IPS DF 4.7 (cell line): ENCODE results near the gene AIG1.

Experiments used
- DNase-seq: peaks from one replicate; pipeline ENCODE4 v3.0.0-alpha.2; 2013; ENCODE audit warnings: low spot score; ENCODE audit errors: extremely low read depth

The AIG1 gene

GRCh38 chr6:143193571-143194094 lies 132.9 kb downstream of the AIG1 start:
- no peak for DNase-seq

- no peak for DNase-seq
Observed at GRCh38 chr6:143194095-143194589, 133.5 kb downstream of the AIG1 start.

DNA sequence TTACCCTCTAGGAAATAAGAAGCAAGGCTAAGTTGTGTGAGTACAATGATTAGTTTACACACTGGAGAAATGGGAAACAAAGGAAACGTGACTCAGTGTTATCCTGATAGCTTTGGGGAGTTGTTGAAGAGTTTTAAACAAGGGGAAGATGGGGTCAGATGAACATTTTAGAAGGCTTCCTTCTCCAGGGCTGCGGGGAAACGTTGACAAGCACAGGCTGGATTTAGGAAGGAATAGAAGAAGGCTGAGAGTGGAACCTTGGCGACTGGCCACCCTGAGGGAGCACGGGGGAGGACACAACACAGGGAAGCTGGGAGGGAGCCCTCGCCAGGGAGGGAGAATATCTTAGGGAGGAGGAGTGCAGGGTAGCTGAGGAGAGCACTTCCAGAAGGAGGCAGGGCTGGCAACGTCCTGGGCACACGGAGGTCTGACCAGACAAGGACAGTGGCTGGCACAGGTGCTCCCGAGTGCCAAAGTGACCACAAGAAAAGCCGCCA lies 134.7 kb downstream of the AIG1 start:
- no peak for DNase-seq

DNA sequence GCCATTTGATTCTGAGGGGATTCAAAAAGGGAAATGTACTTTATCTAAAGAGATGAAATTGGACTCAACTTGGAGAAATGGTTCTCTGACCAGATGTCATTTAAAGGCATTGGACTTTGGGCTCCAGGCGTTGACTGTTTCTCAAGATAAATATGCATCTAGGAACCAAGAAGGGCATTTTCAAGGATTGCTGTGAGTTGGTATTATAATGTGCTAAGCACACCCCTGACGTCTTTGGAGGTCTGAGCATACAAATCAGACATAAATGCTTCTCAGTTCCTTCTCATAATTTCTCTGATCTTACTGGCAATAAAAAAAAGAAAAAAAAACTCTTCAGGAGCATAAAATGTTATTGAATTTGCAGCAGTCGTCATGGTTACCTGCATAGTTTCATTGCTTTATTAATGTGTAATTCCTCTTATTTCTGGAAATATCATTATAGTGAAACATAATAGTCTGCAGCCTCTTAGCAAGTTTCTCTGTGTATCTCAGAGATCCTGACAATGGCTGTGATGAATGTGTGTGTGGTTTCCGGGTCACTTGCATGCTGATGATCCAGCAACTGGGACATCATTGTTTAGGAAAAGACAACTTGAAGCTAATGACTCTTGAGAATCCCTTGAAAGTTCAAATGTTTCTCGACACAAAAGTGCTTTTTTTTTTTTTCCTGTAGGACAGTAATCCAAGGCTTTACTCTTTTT lies 136.0 kb downstream of the AIG1 start:
- no peak for DNase-seq

DNA sequence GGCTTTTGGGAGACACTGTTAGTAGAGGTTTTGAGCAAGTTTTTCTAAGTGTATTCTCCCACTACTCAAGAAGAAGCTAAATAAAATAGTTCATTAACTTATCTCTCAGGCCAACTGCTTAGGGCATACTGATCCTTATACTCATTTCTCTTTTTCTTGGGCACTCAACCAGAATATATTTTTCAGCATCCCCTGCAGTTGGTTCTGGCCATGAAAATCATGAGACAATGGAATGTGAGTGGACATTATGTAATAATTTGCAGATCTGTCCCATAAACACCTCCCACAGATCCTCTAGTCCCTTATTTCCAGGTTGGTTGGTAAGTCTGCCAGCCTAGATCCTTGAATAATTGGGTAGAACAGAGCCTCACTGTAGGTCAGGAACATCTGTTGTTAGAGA lies 136.7 kb downstream of the AIG1 start:
- DNase-seq: no peak

DNA sequence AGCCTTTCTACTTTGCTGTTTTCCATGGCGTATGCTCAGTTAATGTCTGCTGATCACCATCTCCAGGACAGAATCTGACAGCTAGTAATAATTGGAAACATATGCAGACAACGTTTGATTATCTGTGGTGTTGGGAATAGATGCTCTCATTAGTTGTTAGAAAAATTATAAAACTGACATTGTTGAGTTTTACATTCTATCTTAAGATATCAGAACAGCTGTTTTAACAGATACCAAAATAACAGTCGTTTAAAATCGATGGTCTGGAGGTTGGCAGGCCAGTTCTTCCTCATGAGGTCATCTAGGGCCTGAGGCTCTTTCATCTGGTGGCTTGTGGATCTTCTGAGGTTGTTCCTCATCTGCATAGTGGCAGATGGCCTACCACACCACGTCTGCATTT lies 137.6 kb downstream of the AIG1 start:
- no peak for DNase-seq

- DNase-seq: no peak
Observed at GRCh38 chr6:143199291-143199690, 138.6 kb downstream of the AIG1 start.

DNA sequence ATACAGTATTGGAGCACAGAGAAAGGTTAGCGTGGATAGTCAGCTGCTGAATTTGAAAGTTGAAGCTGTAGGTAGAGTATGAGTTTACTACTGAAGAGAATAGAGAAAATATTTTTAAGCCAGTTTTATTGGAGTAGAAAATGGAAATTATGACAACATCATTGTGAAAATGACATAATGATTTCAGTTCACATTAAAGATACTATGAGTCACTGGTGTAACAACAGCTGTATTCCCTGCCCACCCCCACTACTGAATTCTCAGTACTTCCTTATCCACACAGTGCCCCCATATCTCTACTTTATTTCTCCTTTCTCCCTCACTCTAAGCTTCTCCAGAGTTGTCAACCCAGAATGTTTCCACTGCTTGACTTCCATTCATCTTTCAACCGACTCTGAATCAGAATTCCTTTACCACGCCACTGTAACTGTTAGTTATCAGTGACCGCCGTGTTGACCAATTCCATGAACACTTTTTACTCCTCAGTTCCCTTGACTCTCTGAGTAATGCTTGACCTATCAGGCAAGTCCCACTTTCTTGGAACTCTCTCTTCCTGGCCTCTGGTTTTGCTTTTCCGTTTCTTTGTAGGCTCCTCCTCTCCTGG lies 139.6 kb downstream of the AIG1 start:
- DNase-seq: no peak

DNA sequence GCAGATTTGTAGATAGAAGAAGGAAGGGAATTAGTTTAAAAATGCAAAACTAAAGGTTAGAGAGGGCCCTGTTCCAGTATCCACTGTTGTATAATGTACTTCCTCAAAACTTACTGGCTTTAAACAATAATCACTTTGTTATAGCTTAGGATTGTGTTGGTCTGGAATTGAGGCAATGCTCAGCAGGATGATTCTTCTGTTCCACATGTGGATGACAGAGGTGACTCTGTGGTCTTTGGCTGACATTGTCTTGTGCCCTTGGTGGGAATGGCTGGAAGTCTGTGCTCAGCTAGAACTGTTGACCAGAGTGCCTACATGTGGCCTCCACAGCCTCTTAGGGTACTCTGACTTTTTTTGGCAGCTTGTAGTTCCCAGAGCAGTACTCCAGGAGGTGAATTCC lies 143.4 kb downstream of the AIG1 start:
- no peak for DNase-seq

- DNase-seq: no peak
Observed at GRCh38 chr6:143205131-143205535, 144.4 kb downstream of the AIG1 start.

GRCh38 chr6:143205585-143205984 lies 144.9 kb downstream of the AIG1 start:
- DNase-seq: no peak

GRCh38 chr6:143205991-143206390 lies 145.3 kb downstream of the AIG1 start:
- DNase-seq: no peak

GRCh38 chr6:143206550-143206949 lies 145.9 kb downstream of the AIG1 start:
- DNase-seq: no peak

DNA sequence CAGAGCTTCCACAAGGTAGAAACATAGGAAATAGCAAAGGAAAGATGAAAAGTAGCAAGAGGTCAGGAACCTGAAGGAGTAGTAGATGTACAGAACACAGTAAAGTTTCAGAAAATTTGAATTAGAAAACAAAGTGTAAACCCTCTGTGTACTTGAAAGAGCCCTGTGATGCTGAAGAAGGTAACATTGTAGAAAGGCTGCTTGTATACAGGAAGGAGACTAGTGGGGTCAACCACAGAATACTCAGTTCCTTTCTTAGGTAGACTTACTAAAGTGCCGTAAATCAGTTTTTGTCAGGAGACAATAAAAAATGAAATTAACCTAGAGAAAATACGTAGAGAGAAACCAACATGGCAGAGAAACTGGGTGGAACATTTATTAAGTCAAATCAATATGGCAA lies 149.7 kb downstream of the AIG1 start:
- DNase-seq: no peak

DNA sequence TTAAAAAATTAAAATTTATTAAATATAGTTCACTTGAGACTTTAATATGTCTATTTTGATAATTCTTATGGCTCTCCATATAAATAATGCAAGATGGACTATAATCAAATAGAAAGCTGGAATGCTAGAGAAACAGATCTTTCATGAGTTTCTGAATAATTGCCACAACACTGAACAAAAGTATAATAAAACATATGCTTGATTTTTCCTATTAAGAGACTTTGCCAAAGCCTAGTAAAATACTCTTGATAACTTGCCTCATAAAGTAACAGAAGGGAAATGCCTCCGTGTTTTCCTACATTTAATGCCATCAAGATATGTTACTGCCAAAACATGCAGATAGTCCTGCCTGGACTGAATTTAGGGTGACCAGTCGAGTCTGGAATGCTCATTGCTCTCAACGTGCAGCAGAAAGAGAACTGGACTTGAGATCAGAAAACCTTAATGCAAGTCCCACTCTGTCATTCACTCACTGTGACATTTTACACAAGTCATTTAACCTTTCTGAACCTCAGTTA lies 153.2 kb downstream of the AIG1 start:
- no peak for DNase-seq

DNA sequence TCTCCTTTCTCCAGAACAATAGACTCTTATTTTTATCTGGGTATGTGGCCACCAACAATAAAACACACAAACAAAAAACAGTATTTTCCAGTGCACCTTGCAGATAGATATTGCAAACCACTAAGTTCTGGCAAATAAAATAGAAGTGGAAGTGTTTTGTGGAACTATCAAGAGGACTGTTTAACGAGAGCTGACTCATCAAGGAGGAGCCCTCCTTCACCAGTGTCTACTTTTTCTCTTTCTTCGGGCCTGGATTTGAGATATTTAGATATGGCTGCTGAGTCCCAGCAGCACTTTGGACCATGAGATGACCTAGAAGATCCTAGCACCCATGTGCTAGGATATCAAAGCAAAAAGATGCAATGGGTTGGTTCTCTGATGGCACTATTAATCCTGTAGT lies 154.7 kb downstream of the AIG1 start:
- DNase-seq: no peak

DNA sequence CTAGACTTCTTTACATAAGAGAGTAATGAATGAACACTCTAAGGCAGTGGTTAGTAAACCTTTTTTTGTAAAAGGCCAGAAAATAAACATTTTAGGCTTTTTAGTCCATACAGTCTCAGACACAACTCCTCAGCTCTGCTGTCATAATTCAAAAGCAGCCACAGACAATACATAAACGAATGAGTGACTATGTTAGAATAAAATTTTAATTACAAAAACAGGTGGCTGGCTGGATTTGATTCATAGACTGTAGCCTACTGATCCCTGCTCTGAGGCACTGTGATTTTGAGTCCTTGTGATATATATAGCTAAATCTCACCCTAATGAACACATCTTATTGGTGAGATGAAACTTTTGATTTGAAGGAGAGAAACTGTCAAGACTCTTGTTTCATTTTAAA lies 155.1 kb downstream of the AIG1 start:
- no peak for DNase-seq

GRCh38 chr6:143218233-143218632 lies 157.5 kb downstream of the AIG1 start:
- DNase-seq: no peak

- no peak for DNase-seq
Observed at GRCh38 chr6:143221698-143222097, 161.0 kb downstream of the AIG1 start.

DNA sequence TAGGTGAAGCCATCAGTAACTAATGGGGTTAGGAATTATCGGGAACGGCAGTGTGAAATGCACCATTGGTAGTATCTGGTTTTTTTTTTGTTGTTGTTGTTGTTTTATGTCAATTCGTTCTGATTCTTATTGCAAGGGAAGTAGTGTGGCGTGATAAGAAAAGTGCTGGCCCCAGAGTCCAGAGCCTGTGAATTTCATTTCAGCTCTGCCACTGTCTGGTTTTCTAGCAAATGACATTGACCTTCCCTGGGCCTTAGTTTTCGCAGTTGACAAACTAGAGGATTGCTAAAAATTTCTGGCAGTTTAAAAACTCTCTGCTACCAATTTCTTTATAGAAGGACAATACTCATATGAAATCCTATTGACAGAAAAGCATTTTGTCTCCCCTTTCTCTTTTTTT lies 161.6 kb downstream of the AIG1 start:
- DNase-seq: no peak

- no peak for DNase-seq
Observed at GRCh38 chr6:143222801-143223231, 162.1 kb downstream of the AIG1 start.

DNA sequence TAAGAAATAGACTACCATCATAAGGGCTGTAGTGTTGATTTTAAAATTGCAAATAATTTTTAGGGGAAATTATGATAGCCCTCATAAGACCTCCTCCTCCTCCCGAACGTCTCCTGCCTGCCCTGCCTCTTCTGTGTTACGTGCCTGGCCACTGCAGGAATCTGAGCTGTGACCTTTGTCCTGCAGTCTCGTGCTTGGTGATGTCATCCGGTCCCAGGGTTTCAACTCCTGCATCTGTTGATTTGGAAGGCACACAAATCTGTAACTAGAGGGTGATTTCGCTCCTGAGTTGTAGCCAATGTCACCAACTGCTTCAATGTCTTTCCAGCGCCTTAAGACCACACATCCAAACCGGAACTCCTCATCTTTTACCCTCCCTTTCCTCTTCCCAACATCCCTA lies 163.2 kb downstream of the AIG1 start:
- no peak for DNase-seq

DNA sequence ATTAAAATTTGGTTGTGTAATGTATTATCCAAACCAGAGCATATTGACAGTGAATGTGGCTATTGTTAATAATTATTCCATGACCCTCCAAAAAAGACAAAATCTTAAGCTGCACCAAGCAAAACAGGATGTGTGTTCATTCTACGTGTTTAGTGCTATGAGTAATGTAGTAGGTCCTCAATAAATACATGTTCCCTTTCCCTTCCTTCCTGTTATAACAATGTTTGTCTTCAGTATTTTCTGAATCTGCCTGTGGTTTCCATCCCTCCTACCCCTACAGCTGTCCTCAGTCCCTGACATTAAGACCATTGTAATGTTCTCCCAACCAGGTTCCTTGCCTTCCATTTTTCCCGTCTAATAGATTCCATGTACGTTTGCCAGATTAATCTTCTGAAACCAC lies 163.8 kb downstream of the AIG1 start:
- no peak for DNase-seq
